ENCODE results near the gene NAV1.
A peak's percentile ranks its signal among the peaks of the same experiment; 100 is the strongest.
"Not testable (repeated sequence)": the region's sequence is repeated elsewhere in the genome, so short reads cannot be mapped to it uniquely, and the experiment has no call there.

NAV1 gene

GRCh38 chr1:201538612-201539551 lies at the start of gene NAV1:
NAV1 (plus strand) TSS chr1:201539127; CDS start chr1:201622885, 83,758 bp downstream.
- DNase-seq (ENCODE audit: low read depth) = no peak
- TF ChIP-seq, protein P1, sequence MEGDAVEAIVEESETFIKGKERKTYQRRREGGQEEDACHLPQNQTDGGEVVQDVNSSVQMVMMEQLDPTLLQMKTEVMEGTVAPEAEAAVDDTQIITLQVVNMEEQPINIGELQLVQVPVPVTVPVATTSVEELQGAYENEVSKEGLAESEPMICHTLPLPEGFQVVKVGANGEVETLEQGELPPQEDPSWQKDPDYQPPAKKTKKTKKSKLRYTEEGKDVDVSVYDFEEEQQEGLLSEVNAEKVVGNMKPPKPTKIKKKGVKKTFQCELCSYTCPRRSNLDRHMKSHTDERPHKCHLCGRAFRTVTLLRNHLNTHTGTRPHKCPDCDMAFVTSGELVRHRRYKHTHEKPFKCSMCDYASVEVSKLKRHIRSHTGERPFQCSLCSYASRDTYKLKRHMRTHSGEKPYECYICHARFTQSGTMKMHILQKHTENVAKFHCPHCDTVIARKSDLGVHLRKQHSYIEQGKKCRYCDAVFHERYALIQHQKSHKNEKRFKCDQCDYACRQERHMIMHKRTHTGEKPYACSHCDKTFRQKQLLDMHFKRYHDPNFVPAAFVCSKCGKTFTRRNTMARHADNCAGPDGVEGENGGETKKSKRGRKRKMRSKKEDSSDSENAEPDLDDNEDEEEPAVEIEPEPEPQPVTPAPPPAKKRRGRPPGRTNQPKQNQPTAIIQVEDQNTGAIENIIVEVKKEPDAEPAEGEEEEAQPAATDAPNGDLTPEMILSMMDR (conservative IDR thresholded peaks at IDR 0.05; ENCODE audit: low read depth, low read length) = no peak
- H3K4me3 ChIP-seq (ENCODE audit: low read length) = peak within 1 kb of the TSS; percentile 78

- H3K4me3 ChIP-seq (ENCODE audit: low read length) = no peak overlapping the region
- TF ChIP-seq, protein P1 (conservative IDR thresholded peaks at IDR 0.05; ENCODE audit: low read depth, low read length) = no peak
- DNase-seq (ENCODE audit: low read depth) = no peak
Measured at GRCh38 chr1:201489643-201490261, 49.2 kb upstream of the NAV1 start.

DNA sequence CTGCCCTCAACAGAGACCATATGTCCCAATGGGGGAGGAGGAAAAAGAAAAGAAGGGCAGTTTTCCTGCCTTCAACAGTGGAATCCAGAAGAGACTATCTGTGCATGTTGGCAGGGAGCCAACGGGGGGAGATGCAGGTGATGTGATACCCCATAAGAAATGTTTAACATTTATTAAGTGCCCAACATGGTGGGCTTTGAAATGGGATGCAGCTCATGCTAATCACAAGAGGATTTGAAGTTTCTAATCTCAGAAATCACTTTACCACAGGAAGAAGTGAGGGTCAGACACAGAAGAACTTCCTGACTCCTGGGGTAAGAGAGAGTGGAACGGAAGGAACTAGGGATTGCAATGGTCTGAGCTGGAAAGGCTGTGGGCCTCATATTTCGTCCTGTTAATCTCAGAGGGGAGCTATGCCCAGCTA lies 48.2 kb upstream of the NAV1 start:
- H3K4me3 ChIP-seq (ENCODE audit: low read length) = no peak overlapping the region
- DNase-seq (ENCODE audit: low read depth) = no peak
- TF ChIP-seq, protein P1 (conservative IDR thresholded peaks at IDR 0.05; ENCODE audit: low read depth, low read length) = no peak

DNA sequence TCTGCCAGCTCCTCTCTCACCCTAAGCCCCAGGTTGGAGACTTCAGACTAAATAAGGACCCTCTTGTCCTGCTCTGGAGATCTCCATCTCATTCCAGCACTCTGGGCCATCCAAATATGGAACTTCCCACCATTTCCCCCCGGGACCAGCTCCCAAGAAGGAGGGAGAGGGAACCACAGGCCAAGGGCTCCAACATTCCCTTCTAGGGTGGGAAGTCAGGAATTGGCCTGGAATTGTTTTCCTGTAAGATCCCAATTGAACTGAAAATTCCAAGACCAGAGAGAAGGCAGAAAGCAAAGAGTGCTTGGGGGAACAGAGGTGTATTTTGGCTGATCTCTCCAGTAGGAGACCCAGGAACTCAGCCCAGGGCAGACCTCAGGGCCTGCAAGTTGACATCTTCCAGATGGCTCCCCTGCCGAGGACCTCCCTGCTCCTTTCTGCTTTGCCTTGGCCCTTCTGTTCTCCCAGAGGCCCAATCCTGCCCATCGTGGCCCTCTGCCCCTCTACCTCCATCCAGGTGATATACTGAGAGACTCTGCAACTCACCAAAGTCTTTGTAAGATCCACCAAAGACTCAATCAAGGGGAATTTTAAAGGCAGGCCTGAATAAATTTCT lies 46.9 kb upstream of the NAV1 start:
- DNase-seq (ENCODE audit: low read depth) = no peak
- no peak overlapping the region for H3K4me3 ChIP-seq (ENCODE audit: low read length)
- TF ChIP-seq, protein P1 (conservative IDR thresholded peaks at IDR 0.05; ENCODE audit: low read depth, low read length) = no peak

DNA sequence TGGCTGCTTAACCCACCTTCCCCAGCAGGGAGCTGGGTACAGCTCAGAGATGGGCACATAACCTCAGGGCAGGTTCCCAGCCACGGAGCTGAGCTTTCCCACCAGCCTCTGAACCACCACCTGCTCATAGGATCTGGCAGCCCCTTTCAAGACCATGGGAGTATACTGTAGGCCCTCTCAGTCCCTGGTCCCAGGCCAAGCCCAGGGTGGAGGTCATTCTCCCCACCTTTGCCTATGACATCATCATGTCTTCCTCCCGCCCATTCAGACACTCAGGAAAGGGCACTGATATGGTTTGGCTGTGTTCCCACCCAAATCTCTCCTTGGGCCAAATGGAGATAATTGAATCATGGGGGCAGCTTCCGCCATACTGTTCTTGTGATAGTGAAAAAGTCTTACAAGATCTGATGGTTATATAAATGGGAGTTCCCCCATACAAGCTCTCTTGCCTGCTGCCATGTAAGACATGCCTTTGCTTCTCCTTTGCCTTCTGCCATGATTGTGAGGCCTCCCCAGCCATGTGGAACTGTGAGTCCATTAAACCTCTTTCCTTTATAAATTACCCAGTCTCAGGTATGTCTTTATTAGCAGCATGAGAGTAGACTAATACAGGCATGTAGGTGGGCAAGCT lies 45.8 kb upstream of the NAV1 start:
- not testable (repeated sequence) for DNase-seq (ENCODE audit: low read depth); H3K4me3 ChIP-seq (ENCODE audit: low read length)

- peak; percentile 60 for DNase-seq (ENCODE audit: low read depth)
- TF ChIP-seq, protein P1 (conservative IDR thresholded peaks at IDR 0.05; ENCODE audit: low read depth, low read length) = no peak
- no peak overlapping the region for H3K4me3 ChIP-seq (ENCODE audit: low read length)
Measured at GRCh38 chr1:201493757-201494617, 44.9 kb upstream of the NAV1 start.
